ENCODE data around the gene YES1.

GRCh38 chr18:801137-801536 is 10.9 kb downstream of the YES1 start:
- TF ChIP-seq CTCF (IDR thresholded peaks at IDR 0.05; ENCODE audit: poor library complexity, severe bottlenecking) (no peak), REST (IDR thresholded peaks at IDR 0.05; ENCODE audit: borderline replicate concordance) (no peak), MXI1 (conservative IDR thresholded peaks at IDR 0.05; ENCODE audit: poor library complexity, severe bottlenecking) (no peak), EP300 (conservative IDR thresholded peaks at IDR 0.05; ENCODE audit: poor library complexity, severe bottlenecking) (no peak), RAD21 (conservative IDR thresholded peaks at IDR 0.05) (no peak), TAF1 (IDR thresholded peaks at IDR 0.05; ENCODE audit: low read depth) (no peak), EZH2 (IDR thresholded peaks at IDR 0.05; ENCODE audit: borderline replicate concordance, insufficient read depth, low read length, poor library complexity, severe bottlenecking) (no peak), POLR2AphosphoS5 (IDR thresholded peaks at IDR 0.05) (no peak), SMC3 (conservative IDR thresholded peaks at IDR 0.05; ENCODE audit: poor library complexity) (no peak)

Measured in neural cell (in vitro differentiated cells).